Panc1 (cell line): ENCODE results near the gene PIH1D1. TPM values are rescaled to one million over a fixed set of nuclear protein-coding genes. Genes with fewer than 3 reads are reported as not detected.

Source experiments
- ATAC-seq: fragments of 200-7000 bp; cut with Tn5 transposase; 2 replicates; pipeline ENCODE4 v1.9.1; 2020; ENCODE audit warnings: mild to moderate bottlenecking, moderate library complexity
- BruUV-seq: library from RNA; stranded (reverse); fragments of 400-500 nt; replicated peaks from 2 replicates; lab custom pipeline; 2021; lab: Mats Ljungman, UMichigan
- CTCF ChIA-PET: fragments of 300-600 bp; sonication (Branson Sonifier 250); formaldehyde crosslinking; loops from one replicate; lab custom pipeline; 2022; ENCODE audit warnings: antibody characterized with exemption; lab: Charles Lee
- POLR2A ChIA-PET: fragments of 300-600 bp; sonication (Branson Sonifier 250); formaldehyde crosslinking; loops from one replicate; lab custom pipeline; 2022; ENCODE audit warnings: antibody characterized with exemption; lab: Charles Lee
- DNase-seq: peaks from one replicate; pipeline ENCODE4 v3.0.0-alpha.2; 2010; ENCODE audit warnings: low read depth, low spot score
- H3K27ac ChIP-seq: 2 replicates; pipeline ENCODE4 v1.5.1; 2011; ENCODE audit warnings: mild to moderate bottlenecking, low read length, inconsistent platforms
- H3K27me3 ChIP-seq: fragments of 200-500 bp; sonication (Bioruptor generic); 2 replicates; pipeline ENCODE4 v1.6.0; 2014; ENCODE audit warnings: low read length, inconsistent platforms; ENCODE audit not compliant: control insufficient read depth, insufficient read depth
- H3K36me3 ChIP-seq: fragments of 200-500 bp; sonication (Bioruptor generic); 2 replicates; pipeline ENCODE4 v1.5.1; 2014; ENCODE audit warnings: inconsistent platforms, mild to moderate bottlenecking, low read length, moderate library complexity; ENCODE audit not compliant: control insufficient read depth, insufficient read depth
- H3K4me1 ChIP-seq: 2 replicates; pipeline ENCODE4 v1.5.1; 2011; ENCODE audit warnings: inconsistent platforms, mild to moderate bottlenecking, low read length, moderate library complexity; ENCODE audit not compliant: control insufficient read depth, insufficient read depth
- H3K4me3 ChIP-seq, 2 experiments: 2 replicates each; pipeline ENCODE4 v1.5.1; 2011 to 2012; ENCODE audit warnings: low read depth in 2 of 2, low read length in 2 of 2, mild to moderate bottlenecking in 2 of 2, inconsistent platforms in 1 of 2, moderate library complexity in 1 of 2
- H3K9me3 ChIP-seq: fragments of 200-500 bp; sonication (Bioruptor generic); 2 replicates; pipeline ENCODE4 v1.5.1; 2014; ENCODE audit warnings: low read depth, mild to moderate bottlenecking, inconsistent platforms, low read length, moderate library complexity; ENCODE audit not compliant: control insufficient read depth, insufficient read depth
- CTCF ChIP-seq: fragments of 450-650 bp; IDR thresholded peaks from 2 replicates; pipeline ENCODE4 v1.5.1; 2017; ENCODE audit warnings: mild to moderate bottlenecking
- POLR2AphosphoS5 ChIP-seq: IDR thresholded peaks from 2 replicates; pipeline ENCODE4 v1.6.1; 2012; ENCODE audit warnings: mild to moderate bottlenecking, low read depth, low read length, moderate library complexity
- REST ChIP-seq, 2 experiments: IDR thresholded peaks; 2 replicates each; pipeline ENCODE4 v1.6.1; 2011 to 2012; ENCODE audit warnings: low read depth in 2 of 2, control low read depth in 1 of 2, low read length in 1 of 2, mild to moderate bottlenecking in 1 of 2, moderate library complexity in 1 of 2; ENCODE audit not compliant: insufficient read depth in 1 of 2
- SIN3A ChIP-seq: IDR thresholded peaks from 2 replicates; pipeline ENCODE4 v1.6.1; 2012; ENCODE audit warnings: low read depth, mild to moderate bottlenecking, low read length, moderate library complexity, borderline replicate concordance; ENCODE audit not compliant: insufficient read depth
- TCF7L2 ChIP-seq: IDR thresholded peaks from 2 replicates; pipeline ENCODE4 v1.6.1; 2011; ENCODE audit warnings: mild to moderate bottlenecking, low read depth, low read length, inconsistent platforms
- in situ Hi-C: cut with HindIII; loops from 2 replicates; pipeline ENCODE4 v1.10.0; 2016; ENCODE audit warnings: low sequenced_read_pairs, low pct_unique_long_range_greater_than_20kb
- intact Hi-C: fragments of 100-400 bp; cut with micrococcal nuclease; formaldehyde crosslinking; loops from one replicate; pipeline ENCODE4 v1.10.0; 2022; ENCODE audit not compliant: unreplicated experiment
- total RNA-seq: library from RNA; stranded (reverse); gene quantifications from one replicate; pipeline ENCODE4 v1.2.1, GENCODE V29; 2021; ENCODE audit not compliant: unreplicated experiment

The PIH1D1 gene
- total RNA-seq, 1 experiment from 2014 or later, result 78.5 TPM

GRCh38 chr19:49491030-49491803, 39.6 kb upstream of the PIH1D1 start:
- Histone ChIP-seq H3K36me3 (peaks cover 32% of the 10 kb centered on the region), H3K9me3 (no peaks in the 10 kb centered on the region), H3K27me3 (no peaks in the 10 kb centered on the region), H3K4me3 (no peak overlapping the region), H3K4me1 (peaks cover 13% of the 10 kb centered on the region), H3K27ac (peak overlapping the region; percentile 97; the same call in 1 of the 2 replicates)
- DNase-seq (no peak), ATAC-seq (no peak)
- ChIA-PET CTCF (no interaction called here), POLR2A (no interaction called here)
- intact Hi-C loops, result no loop called here
- TF ChIP-seq TCF7L2, result no peak
- TF ChIP-seq SIN3A, result no peak
- no peak; the same call in 1 of the 2 replicates for TF ChIP-seq POLR2AphosphoS5
- TF ChIP-seq CTCF, result no peak
- no peak for TF ChIP-seq REST (IDR thresholded peaks at IDR 0.05; ENCODE audit: insufficient read depth in 1 of 2, low read depth in 2 of 2, low read length in 1 of 2)
- BruUV-seq, result no TSS peak
- in situ Hi-C loops, result no loop called here

DNA sequence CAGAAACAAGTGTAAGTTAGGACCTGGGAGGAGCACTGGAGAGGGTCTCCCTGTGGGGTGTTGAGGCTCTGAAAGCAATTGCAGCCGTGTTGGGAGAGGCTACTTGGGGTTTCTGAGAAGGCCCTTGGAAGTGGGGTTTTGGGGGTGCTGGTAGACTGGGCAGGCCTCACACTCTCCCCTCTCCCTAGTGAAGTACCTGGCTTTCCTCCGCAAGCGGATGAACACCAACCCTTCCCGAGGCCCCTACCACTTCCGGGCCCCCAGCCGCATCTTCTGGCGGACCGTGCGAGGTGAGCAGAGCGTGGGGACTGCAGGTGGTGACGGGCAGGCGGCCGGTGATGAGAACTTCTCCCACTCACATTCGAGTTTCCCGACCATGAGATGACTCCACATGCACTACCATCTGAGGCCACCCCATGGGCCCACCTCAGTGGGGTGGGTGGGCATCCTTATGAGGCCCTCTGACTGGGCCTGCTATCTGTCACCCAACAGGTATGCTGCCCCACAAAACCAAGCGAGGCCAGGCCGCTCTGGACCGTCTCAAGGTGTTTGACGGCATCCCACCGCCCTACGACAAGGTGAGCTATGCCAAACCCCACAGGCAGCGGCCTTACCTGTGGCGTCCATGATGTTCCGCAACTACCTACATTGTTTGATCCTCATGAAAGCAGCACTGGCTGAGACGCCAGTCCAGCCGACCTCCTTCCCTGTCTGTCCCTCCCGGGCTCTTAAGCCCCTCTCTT, 38.8 kb upstream of the PIH1D1 start:
- Histone ChIP-seq H3K9me3 (no peaks in the 10 kb centered on the region), H3K27ac (peak overlapping the region; percentile 97), H3K4me3 (peak overlapping the region; percentile 83 to 90), H3K4me1 (peaks cover 13% of the 10 kb centered on the region), H3K36me3 (peaks cover 32% of the 10 kb centered on the region), H3K27me3 (no peaks in the 10 kb centered on the region)
- in situ Hi-C loops (no loop called here), intact Hi-C loops (no loop called here)
- no peak for ATAC-seq
- no TSS peak for BruUV-seq
- no peak for DNase-seq
- POLR2A ChIA-PET, result no interaction called here
- CTCF ChIA-PET, result no interaction called here
- TF ChIP-seq SIN3A, result no peak
- no peak for TF ChIP-seq CTCF
- no peak for TF ChIP-seq POLR2AphosphoS5
- no peak for TF ChIP-seq TCF7L2
- no peak for TF ChIP-seq REST (IDR thresholded peaks at IDR 0.05; ENCODE audit: insufficient read depth in 1 of 2, low read depth in 2 of 2, low read length in 1 of 2)
